Measurements from ENCODE around the gene EFNA5. TPM values are rescaled to one million over a fixed set of nuclear protein-coding genes. Genes with fewer than 3 reads are reported as not detected.

Gene EFNA5
- total and polyA plus RNA-seq, 8 donors, result 0.29 to 187 (median 3.1) TPM

GRCh38 chr5:107500840-107501239, 169.9 kb downstream of the EFNA5 start:
- H3K9me3 ChIP-seq, result no peaks in the 10 kb centered on the region
- H3K36me3 ChIP-seq, result no peaks in the 10 kb centered on the region
- H3K4me3 ChIP-seq, result no peak overlapping the region
- peaks cover 0 to 24% (median 8%) of the 10 kb centered on the region in 4 donors for H3K4me1 ChIP-seq
- TF ChIP-seq EP300 (IDR thresholded peaks at IDR 0.05) (no peak), POLR2AphosphoS5 (IDR thresholded peaks at IDR 0.05) (no peak), CTCF (IDR thresholded peaks at IDR 0.05) (no peak), POLR2A (IDR thresholded peaks at IDR 0.05) (no peak)
- 12 to 38% (median 26%) methylated on average over 1 of the region's 1 CpG for WGBS, 5 donors
- no peaks in the 10 kb centered on the region for H3K27me3 ChIP-seq
- H3K27ac ChIP-seq, result no peak overlapping the region
- intact Hi-C loops (cut with DNase I; ENCODE audit: low total_unique reads), result no loop called here
- no peak for DNase-seq

GRCh38 chr5:107500347-107500746, 170.4 kb downstream of the EFNA5 start:
- TF ChIP-seq EP300 (IDR thresholded peaks at IDR 0.05) (no peak), CTCF (IDR thresholded peaks at IDR 0.05) (no peak), POLR2AphosphoS5 (IDR thresholded peaks at IDR 0.05) (no peak), POLR2A (IDR thresholded peaks at IDR 0.05) (no peak)
- Histone ChIP-seq H3K36me3 (no peaks in the 10 kb centered on the region), H3K4me1 (peaks cover 0 to 24% (median 8%) of the 10 kb centered on the region in 4 donors), H3K4me3 (no peak overlapping the region), H3K9me3 (no peaks in the 10 kb centered on the region), H3K27me3 (no peaks in the 10 kb centered on the region), H3K27ac (no peak overlapping the region)
- intact Hi-C loops (cut with DNase I; ENCODE audit: low total_unique reads), result no loop called here
- no peak for DNase-seq

DNA sequence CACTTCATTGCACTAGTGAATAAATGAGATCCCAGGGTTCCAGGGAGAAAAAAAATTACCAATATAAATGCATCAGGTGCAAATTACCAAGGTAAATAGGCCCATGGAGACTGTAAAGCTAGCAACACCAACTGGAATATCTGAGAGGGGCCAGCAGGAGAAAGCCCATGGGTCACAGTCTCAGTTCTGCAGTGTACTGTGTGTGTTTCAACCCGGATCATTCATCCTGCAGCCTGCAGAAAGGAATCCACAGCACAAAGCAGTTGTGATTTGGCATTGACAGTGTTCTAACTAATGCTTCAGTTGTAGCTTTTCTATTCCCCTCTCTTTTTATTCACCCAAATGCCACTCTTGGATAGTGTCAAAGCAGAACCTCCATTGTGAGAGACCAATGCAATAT, 171.0 kb downstream of the EFNA5 start:
- no peak for DNase-seq
- TF ChIP-seq CTCF (IDR thresholded peaks at IDR 0.05), result no peak
- no peak for TF ChIP-seq POLR2A (IDR thresholded peaks at IDR 0.05)
- no peak for TF ChIP-seq EP300 (IDR thresholded peaks at IDR 0.05)
- TF ChIP-seq POLR2AphosphoS5 (IDR thresholded peaks at IDR 0.05), result no peak
- peaks cover 0 to 24% (median 8%) of the 10 kb centered on the region in 4 donors for H3K4me1 ChIP-seq
- no peaks in the 10 kb centered on the region for H3K36me3 ChIP-seq
- 29 to 47% (median 45%) methylated on average over 1 of the region's 1 CpG for WGBS, 5 donors
- no peak overlapping the region for H3K27ac ChIP-seq
- no peaks in the 10 kb centered on the region for H3K27me3 ChIP-seq
- intact Hi-C loops (cut with DNase I; ENCODE audit: low total_unique reads), result no loop called here
- no peak overlapping the region for H3K4me3 ChIP-seq
- H3K9me3 ChIP-seq, result no peaks in the 10 kb centered on the region

GRCh38 chr5:107499237-107499636, 171.5 kb downstream of the EFNA5 start:
- Histone ChIP-seq H3K4me3 (no peak overlapping the region), H3K36me3 (no peaks in the 10 kb centered on the region), H3K27ac (no peak overlapping the region), H3K9me3 (no peaks in the 10 kb centered on the region), H3K4me1 (peaks cover 1 to 24% (median 8%) of the 10 kb centered on the region in 4 donors), H3K27me3 (no peaks in the 10 kb centered on the region)
- TF ChIP-seq EP300 (IDR thresholded peaks at IDR 0.05), result no peak
- TF ChIP-seq CTCF (IDR thresholded peaks at IDR 0.05), result no peak
- TF ChIP-seq POLR2AphosphoS5 (IDR thresholded peaks at IDR 0.05), result no peak
- no peak for TF ChIP-seq POLR2A (IDR thresholded peaks at IDR 0.05)
- intact Hi-C loops (cut with DNase I; ENCODE audit: low total_unique reads), result no loop called here
- 65 to 91% (median 83%) methylated on average over 1 of the region's 1 CpG for WGBS, 5 donors
- DNase-seq, result no peak
